Testis (tissue), 2 donors: ENCODE measurements around the gene NPC1L1.

Experiments
- POLR2A ChIP-seq: fragments of 450-650 bp; IDR thresholded peaks from one replicate; pipeline ENCODE4 v1.6.1; 2017; ENCODE audit warnings: antibody characterized with exemption, mild to moderate bottlenecking, moderate library complexity
- TF ChIP-seq, protein P1 (sequence below), 3 experiments: fragments of 450-650 bp in 2 of 3; fragments of 200-600 bp in 1 of 3; sonication (generic) in 1 of 3; IDR thresholded peaks; one replicate each; pipeline ENCODE4 v1.5.1; 2016 to 2019; ENCODE audit warnings: antibody characterized with exemption in 3 of 3, mild to moderate bottlenecking in 2 of 3, moderate library complexity in 1 of 3

DNA sequence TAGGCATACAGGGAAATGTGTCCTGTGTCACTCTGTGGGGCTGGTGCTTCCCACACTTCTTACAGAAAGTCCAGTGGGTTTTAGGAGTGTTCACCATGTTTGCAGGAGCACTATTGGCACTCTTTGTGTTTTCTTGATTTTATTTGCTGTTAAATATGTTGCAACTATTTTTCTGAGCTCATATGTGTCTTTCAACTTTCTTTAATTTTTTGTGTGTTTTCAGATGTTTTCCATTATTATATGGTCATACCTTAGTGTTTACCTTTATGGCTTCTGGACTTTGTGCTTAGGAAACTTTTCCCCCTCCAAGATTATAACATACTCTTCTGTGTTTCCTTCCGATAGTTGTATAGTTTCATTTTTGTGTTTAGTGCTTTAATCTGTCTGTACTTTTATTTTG is 29.9 kb downstream of the NPC1L1 start:
- no peak for TF ChIP-seq POLR2A
- TF ChIP-seq, protein P1, sequence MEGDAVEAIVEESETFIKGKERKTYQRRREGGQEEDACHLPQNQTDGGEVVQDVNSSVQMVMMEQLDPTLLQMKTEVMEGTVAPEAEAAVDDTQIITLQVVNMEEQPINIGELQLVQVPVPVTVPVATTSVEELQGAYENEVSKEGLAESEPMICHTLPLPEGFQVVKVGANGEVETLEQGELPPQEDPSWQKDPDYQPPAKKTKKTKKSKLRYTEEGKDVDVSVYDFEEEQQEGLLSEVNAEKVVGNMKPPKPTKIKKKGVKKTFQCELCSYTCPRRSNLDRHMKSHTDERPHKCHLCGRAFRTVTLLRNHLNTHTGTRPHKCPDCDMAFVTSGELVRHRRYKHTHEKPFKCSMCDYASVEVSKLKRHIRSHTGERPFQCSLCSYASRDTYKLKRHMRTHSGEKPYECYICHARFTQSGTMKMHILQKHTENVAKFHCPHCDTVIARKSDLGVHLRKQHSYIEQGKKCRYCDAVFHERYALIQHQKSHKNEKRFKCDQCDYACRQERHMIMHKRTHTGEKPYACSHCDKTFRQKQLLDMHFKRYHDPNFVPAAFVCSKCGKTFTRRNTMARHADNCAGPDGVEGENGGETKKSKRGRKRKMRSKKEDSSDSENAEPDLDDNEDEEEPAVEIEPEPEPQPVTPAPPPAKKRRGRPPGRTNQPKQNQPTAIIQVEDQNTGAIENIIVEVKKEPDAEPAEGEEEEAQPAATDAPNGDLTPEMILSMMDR (IDR thresholded peaks at IDR 0.05) = no peak
